ENCODE measurements around the gene ITGAE.

ITGAE gene

GRCh38 chr17:3817851-3818605 lies 17.0 kb upstream of the ITGAE start:
- no peak for DNase-seq (ENCODE audit: low read depth, low spot score)

- DNase-seq (ENCODE audit: low read depth, low spot score): no peak
These were observed 14.9 kb upstream of the ITGAE start for GRCh38 chr17:3815925-3816324.

- no peak for DNase-seq (ENCODE audit: low read depth, low spot score)
These were observed 14.1 kb upstream of the ITGAE start for GRCh38 chr17:3815122-3815521.

GRCh38 chr17:3814361-3814760 lies 13.4 kb upstream of the ITGAE start:
- no peak for DNase-seq (ENCODE audit: low read depth, low spot score)

- no peak for DNase-seq (ENCODE audit: low read depth, low spot score)
These were observed 12.2 kb upstream of the ITGAE start for GRCh38 chr17:3813171-3813570.

GRCh38 chr17:3812771-3813170 lies 11.8 kb upstream of the ITGAE start:
- DNase-seq (ENCODE audit: low read depth, low spot score): no peak

GRCh38 chr17:3812284-3812683 lies 11.3 kb upstream of the ITGAE start:
- no peak for DNase-seq (ENCODE audit: low read depth, low spot score)

- DNase-seq (ENCODE audit: low read depth, low spot score): no peak
These were observed 9.0 kb upstream of the ITGAE start for GRCh38 chr17:3810019-3810418.

- no peak for DNase-seq (ENCODE audit: low read depth, low spot score)
These were observed 8.1 kb upstream of the ITGAE start for GRCh38 chr17:3809135-3809534.

GRCh38 chr17:3808701-3809100 lies 7.7 kb upstream of the ITGAE start:
- peak; percentile 28 for DNase-seq (ENCODE audit: low read depth, low spot score)

- no peak for DNase-seq (ENCODE audit: low read depth, low spot score)
These were observed 4.6 kb upstream of the ITGAE start for GRCh38 chr17:3805581-3805980.

GRCh38 chr17:3804503-3804931 lies 3.5 kb upstream of the ITGAE start:
- no peak for DNase-seq (ENCODE audit: low read depth, low spot score)

GRCh38 chr17:3803308-3803640 lies 2.3 kb upstream of the ITGAE start:
- no peak for DNase-seq (ENCODE audit: low read depth, low spot score)

GRCh38 chr17:3802461-3803307 lies 1.7 kb upstream of the ITGAE start:
- DNase-seq (ENCODE audit: low read depth, low spot score): peak; percentile 84

GRCh38 chr17:3801792-3802191 lies 804 bp upstream of the ITGAE start:
- no peak for DNase-seq (ENCODE audit: low read depth, low spot score)

GRCh38 chr17:3801347-3801746 lies 359 bp upstream of the ITGAE start:
- DNase-seq (ENCODE audit: low read depth, low spot score): no peak

GRCh38 chr17:3799181-3799945 lies 1.6 kb downstream of the ITGAE start:
- DNase-seq (ENCODE audit: low read depth, low spot score): no peak

- DNase-seq (ENCODE audit: low read depth, low spot score): no peak
These were observed 2.5 kb downstream of the ITGAE start for GRCh38 chr17:3798273-3799180.

GRCh38 chr17:3796822-3797170 lies 4.2 kb downstream of the ITGAE start:
- DNase-seq (ENCODE audit: low read depth, low spot score): no peak

- peak; percentile 44 for DNase-seq (ENCODE audit: low read depth, low spot score)
These were observed 4.7 kb downstream of the ITGAE start for GRCh38 chr17:3796110-3796821.
